Stimulated activated CD4-positive, alpha-beta T cell treated with anti-CD3 and anti-CD28 coated beads, Interleukin-12 subunit alpha, Interleukin-12 subunit beta, amount 100 ng/mL, for 24 hours (primary cell): Measurements from ENCODE around the gene ACTR2.
A peak's percentile ranks its signal among the peaks of the same experiment; 100 is the strongest.

Experiments used
- DNase-seq, 2 experiments: peaks; one replicate each; pipeline ENCODE4 v3.0.0-alpha.2; 2020; ENCODE audit warnings: low read depth in 2 of 2

ACTR2 gene

GRCh38 chr2:65278531-65278981 lies 50.9 kb downstream of the ACTR2 start:
- DNase-seq, result no peak

DNA sequence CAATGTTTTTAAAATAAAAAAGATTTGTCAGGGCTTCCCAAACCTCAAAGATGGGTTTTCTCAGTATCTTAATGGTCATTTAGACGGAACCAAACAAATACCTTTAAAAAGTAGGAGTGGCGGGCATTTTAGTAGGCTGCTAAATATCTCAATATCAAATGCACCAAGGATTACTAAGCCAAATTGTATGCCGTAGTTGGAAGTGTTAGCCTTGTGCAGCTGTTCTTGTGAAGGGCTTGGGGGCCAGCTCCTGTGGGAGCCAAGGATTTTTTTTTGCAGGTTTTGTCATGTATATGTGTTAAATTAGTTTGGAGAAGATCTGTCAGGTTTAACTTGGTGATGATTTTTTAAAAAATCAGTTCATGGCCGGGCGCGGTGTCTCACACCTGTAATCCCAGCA lies 52.1 kb downstream of the ACTR2 start:
- DNase-seq, result no peak

GRCh38 chr2:65281627-65282351 lies 54.2 kb downstream of the ACTR2 start:
- DNase-seq, result no peak

DNA sequence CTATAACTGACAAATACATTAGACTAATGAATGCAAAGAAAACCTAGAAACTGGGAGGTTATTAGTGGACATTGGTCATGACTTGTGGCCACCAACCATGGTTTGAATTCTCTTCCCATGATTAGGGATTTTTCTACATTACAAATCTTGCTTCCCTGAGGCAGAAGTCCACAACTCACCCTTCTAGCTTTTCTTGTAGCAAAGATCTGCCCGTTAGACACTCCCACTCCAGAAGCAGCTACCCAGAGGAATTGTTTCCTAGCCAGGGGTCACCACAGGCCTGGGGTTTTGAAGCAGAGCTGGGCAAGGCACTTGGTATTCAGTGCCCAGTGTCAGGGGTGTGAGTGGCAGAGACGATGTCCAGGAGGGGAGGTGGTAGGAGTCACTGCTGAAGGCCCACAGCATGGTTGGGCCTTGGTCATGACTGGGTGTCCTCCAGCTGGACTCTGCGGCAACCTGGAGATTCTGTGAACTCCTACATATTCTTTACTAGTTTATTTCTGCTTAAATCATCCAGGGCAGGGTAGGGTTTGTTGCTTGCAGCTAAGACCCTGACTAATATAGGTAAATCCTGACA lies 54.9 kb downstream of the ACTR2 start:
- DNase-seq, result no peak

- DNase-seq, result no peak
Measured at GRCh38 chr2:65287364-65287763, 59.7 kb downstream of the ACTR2 start.

DNA sequence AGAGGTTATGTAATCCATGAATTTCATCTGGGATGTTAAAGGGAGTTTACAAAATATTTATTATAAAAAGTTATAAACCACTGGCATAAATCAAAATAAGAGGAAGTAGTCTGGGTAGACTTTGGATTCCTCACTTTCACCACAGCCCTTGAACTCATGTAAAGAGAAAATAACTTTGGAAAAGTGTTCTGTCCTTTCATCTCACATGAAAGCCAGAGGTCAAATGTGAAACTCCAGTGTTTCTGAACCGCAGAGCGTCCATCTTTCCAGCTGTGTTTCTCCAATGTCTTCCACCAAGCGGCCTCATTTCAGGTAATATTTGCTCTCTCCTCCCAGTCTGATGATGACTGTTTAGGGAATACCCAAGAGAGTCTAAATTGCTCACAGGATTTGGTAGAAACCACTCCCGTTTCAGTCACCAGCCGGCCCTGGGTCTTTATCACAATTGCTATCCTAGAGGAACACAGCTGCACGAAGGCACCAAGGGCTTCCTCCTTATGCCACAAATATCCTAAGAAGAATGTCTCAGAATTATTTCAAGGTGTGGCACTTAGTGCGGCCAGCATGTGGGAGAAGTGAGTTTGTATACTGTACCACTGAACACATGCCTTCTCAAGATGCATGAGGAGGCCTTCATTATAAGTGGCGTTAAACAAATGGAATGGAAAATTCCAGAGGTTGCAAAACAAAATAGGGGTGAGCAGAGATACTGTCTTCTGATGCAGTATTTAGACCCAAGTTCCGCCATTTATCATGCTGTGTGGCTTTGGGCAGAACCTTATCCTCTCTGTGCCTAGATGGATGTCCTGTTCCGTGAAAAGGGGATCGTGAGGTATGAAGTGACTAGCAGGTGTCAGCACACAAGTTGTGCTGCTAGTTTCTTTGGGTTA lies 63.8 kb downstream of the ACTR2 start:
- no peak for DNase-seq

- no peak for DNase-seq
Measured at GRCh38 chr2:65292106-65292400, 64.4 kb downstream of the ACTR2 start.

- no peak for DNase-seq
Measured at GRCh38 chr2:65292461-65293011, 64.9 kb downstream of the ACTR2 start.

- DNase-seq, result no peak
Measured at GRCh38 chr2:65293376-65293775, 65.7 kb downstream of the ACTR2 start.

- no peak for DNase-seq
Measured at GRCh38 chr2:65294136-65294535, 66.5 kb downstream of the ACTR2 start.

DNA sequence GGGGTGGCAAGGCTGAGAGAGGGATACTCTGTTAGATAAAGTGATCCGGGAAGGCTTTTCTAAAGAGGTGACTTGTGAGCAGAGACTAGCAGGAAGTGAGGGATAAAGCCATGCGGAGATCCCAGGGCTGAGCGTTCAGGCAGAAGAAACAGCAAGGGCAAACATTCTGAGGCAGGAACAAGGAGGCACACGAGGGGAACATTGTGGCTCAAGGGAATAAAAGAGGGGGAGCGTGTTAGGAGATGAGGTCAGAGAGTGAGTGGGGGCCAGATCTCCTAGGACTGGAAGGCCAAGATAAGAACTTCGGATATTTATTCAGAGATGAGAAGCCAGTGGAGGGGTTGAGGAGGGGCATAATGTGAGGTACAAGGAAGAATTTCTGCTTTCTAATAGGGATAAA lies 67.1 kb downstream of the ACTR2 start:
- DNase-seq, result no peak

- DNase-seq, result no peak
Measured at GRCh38 chr2:65296971-65297370, 69.3 kb downstream of the ACTR2 start.

DNA sequence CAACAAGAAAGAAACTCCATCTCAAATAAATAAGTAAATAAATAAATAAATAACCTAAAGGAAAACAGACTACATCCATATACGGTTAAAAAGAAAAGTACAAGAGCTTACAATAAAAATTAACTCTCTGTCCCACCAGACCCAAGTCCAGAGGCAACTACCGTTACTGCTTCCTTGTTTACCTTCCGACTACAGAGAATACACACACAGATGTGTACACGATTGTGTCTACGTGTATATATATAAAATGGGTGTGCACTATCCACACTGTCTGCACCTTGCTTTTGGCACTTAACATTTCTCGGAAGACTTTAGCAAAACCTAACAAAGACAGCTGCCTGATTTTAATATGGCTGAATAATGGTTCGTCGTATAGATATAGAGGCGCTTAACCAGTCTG lies 69.9 kb downstream of the ACTR2 start:
- DNase-seq, result no peak

- no peak for DNase-seq
Measured at GRCh38 chr2:65298089-65298488, 70.5 kb downstream of the ACTR2 start.

DNA sequence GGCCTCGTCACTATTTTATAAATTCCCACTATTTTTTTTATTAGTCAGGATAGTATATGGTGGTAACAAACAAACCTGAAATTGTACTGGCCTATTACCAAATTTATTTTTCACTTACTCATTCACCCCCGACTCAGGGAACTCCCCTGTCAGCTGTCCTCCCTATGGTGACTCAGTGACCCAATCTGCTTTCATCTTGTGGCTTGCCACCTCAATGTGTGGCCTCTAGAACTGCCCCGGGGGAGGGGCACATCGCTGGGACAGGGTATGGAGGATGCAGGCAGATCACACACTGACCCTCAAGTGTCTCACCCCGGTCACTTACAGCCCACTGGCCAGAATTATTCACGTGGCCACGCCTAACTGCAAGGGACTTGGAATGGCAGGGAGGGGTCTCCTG lies 71.6 kb downstream of the ACTR2 start:
- peak; percentile 17 to 49 for DNase-seq

GRCh38 chr2:65300134-65300760 lies 72.6 kb downstream of the ACTR2 start:
- no peak for DNase-seq

DNA sequence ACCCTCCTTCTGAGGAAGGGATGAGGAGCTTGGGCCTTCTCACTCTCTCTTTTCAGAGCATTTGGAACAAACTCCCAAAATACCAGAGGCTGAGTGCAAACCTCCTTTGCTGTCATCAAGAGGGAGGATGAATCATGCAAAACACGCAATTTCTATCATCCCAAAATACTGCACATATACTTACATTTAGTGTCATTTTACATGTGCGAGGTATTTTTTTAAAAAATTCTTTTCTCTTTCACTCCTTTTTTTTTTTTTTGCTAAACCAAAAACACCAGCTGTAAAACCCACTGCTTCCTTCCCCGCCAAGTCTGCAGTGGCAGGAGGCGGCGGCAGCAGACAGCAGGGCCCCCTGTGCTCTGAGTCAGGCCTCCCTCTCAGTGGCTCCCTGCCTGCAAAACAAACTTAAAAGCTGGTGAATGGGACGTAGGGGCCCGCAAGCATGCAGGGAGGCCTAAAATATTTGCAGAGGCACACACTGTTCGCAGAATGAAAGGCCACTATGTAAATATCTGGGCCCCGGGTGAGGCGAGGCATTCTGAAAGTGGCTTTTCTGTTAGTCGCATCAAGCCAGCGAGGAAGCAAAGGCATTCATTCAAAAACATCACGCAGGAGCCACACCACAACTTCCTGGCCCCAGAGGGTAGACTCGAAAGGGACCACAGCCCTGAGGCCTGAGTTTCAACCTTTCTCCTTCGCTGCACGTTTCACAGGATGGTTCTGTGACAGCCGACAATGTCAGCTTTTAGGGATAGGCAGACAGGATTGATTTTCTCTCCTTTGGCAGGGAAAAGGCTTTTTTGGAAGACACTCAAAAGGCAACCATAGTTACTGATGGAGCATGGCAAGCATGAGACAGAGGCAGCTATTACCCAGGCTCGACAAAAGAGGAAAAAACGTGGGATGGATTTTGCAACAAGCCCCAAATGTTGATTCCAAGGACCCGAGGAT lies 73.4 kb downstream of the ACTR2 start:
- peak; percentile 59 to 65 for DNase-seq

DNA sequence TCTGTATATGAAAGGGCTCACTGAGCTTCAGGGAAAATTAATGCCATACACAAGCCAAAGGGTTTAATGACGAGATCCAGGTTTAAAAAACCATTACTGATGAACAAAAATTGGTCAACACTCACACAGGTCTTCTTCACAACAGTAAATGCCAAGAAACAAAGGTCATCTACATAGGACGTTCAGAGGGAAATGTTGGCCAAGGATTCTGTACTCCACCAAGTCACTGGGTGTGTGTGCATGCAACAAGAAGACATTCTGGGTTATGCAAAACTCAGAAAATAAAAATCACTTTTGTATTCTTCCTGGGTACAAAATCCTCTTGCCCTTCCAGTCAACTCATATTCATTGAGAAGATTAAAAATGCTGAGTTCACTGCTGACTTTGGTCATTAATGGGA lies 78.3 kb downstream of the ACTR2 start:
- no peak for DNase-seq

DNA sequence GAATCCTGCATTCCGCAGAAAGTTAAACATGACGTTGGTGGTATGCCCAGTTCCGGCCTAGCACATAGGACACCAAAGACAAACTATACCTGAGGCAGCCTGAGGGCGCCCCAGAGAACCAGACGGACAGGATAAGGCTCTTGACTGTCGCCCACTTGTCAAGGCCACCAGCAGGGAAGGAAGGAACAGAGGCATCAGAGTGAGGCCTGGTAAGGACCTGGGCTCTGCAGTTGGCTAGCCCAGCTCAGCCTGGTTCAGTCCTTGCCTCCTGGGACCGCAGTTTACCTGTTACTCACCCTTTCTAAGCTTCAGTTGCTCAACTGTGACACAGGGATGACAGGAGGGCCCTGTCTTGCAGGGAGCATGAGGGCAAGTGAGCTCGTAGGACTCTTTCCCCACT lies 82.1 kb downstream of the ACTR2 start:
- no peak for DNase-seq

GRCh38 chr2:65311049-65311448 lies 83.4 kb downstream of the ACTR2 start:
- DNase-seq, result no peak

- DNase-seq, result no peak
Measured at GRCh38 chr2:65311596-65311995, 84.0 kb downstream of the ACTR2 start.
